Measurements from ENCODE around the gene ACOX3.
"Not testable (repeated sequence)": the region's sequence is repeated elsewhere in the genome, so short reads cannot be mapped to it uniquely, and the experiment has no call there.

Gene ACOX3

GRCh38 chr4:8403976-8404375 lies 36.5 kb downstream of the ACOX3 start:
- no peak for DNase-seq

- DNase-seq = peak; percentile 67
These were observed 37.3 kb downstream of the ACOX3 start for GRCh38 chr4:8403173-8403753.

GRCh38 chr4:8402640-8403039 lies 37.9 kb downstream of the ACOX3 start:
- no peak for DNase-seq

- DNase-seq = no peak
These were observed 38.3 kb downstream of the ACOX3 start for GRCh38 chr4:8402181-8402597.

GRCh38 chr4:8401665-8402064 lies 38.9 kb downstream of the ACOX3 start:
- DNase-seq = no peak

GRCh38 chr4:8400632-8401325 lies 39.7 kb downstream of the ACOX3 start:
- DNase-seq = no peak

- no peak for DNase-seq
These were observed 41.2 kb downstream of the ACOX3 start for GRCh38 chr4:8399298-8399697.

- DNase-seq = no peak
These were observed 42.2 kb downstream of the ACOX3 start for GRCh38 chr4:8398347-8398746.

GRCh38 chr4:8396762-8397406 lies 43.6 kb downstream of the ACOX3 start:
- no peak for DNase-seq

GRCh38 chr4:8395504-8396296 lies 44.8 kb downstream of the ACOX3 start:
- DNase-seq = no peak

- no peak for DNase-seq
These were observed 45.7 kb downstream of the ACOX3 start for GRCh38 chr4:8394806-8395205.

- DNase-seq = no peak
These were observed 46.4 kb downstream of the ACOX3 start for GRCh38 chr4:8394061-8394519.

GRCh38 chr4:8393593-8394038 lies 46.9 kb downstream of the ACOX3 start:
- no peak for DNase-seq

GRCh38 chr4:8392591-8393190 lies 47.8 kb downstream of the ACOX3 start:
- DNase-seq = no peak

GRCh38 chr4:8391972-8392371 lies 48.6 kb downstream of the ACOX3 start:
- peak; percentile 14 for DNase-seq

- DNase-seq = no peak
These were observed 49.5 kb downstream of the ACOX3 start for GRCh38 chr4:8391071-8391470.

GRCh38 chr4:8390577-8390976 lies 49.9 kb downstream of the ACOX3 start:
- DNase-seq = no peak

- DNase-seq = no peak
These were observed 52.0 kb downstream of the ACOX3 start for GRCh38 chr4:8388528-8388870.

GRCh38 chr4:8387615-8388527 lies 52.7 kb downstream of the ACOX3 start:
- no peak for DNase-seq

- DNase-seq = no peak
These were observed 53.3 kb downstream of the ACOX3 start for GRCh38 chr4:8387194-8387593.

GRCh38 chr4:8386731-8387130 lies 53.8 kb downstream of the ACOX3 start:
- DNase-seq = no peak

GRCh38 chr4:8386131-8386530 lies 54.4 kb downstream of the ACOX3 start:
- not testable (repeated sequence) for DNase-seq
